Kidney (tissue), 14 donors: ENCODE results near the gene CISD1. TPM values are rescaled to one million over a fixed set of nuclear protein-coding genes. Genes with fewer than 3 reads are reported as not detected.

Experiments
- DNase-seq, 5 donors: peaks; one replicate each; pipeline ENCODE4 v3.0.0-alpha.2; 2013 to 2020
- FAIRE-seq: peaks from 2 replicates; lab custom pipeline; 2012; peaks lifted over from hg19 to GRCh38; lab: Jason Lieb, UNC
- H3K27ac ChIP-seq, 2 donors: one replicate each; pipeline ENCODE4 v1.7.0; 2013; ENCODE audit warnings: low read depth in 2 of 2, low read length in 2 of 2, inconsistent platforms in 1 of 2
- H3K27me3 ChIP-seq: one replicate; pipeline ENCODE4 v1.7.1; 2013; ENCODE audit warnings: low read length, inconsistent platforms; ENCODE audit not compliant: control insufficient read depth, insufficient read depth
- H3K36me3 ChIP-seq, 3 donors: one replicate each; pipeline versions ENCODE4 v1.7.0 to v1.7.1; 2013; ENCODE audit warnings: low read length in 3 of 3, control low read depth in 1 of 3, inconsistent platforms in 1 of 3; ENCODE audit not compliant: insufficient read depth in 3 of 3, control insufficient read depth in 2 of 3
- H3K4me1 ChIP-seq, 3 donors: one replicate each; pipeline versions ENCODE4 v1.7.0 to v1.7.1; 2013; ENCODE audit warnings: low read length in 3 of 3, inconsistent platforms in 1 of 3, low read depth in 1 of 3; ENCODE audit not compliant: control insufficient read depth in 2 of 3, insufficient read depth in 2 of 3
- H3K4me3 ChIP-seq, 3 donors: one replicate each; pipeline versions ENCODE4 v1.7.0 to v1.8.1; 2013; ENCODE audit warnings: low read length in 3 of 3, control low read depth in 1 of 3, inconsistent platforms in 1 of 3
- H3K9ac ChIP-seq, 3 donors: one replicate each; pipeline versions ENCODE4 v1.7.0 to v1.7.1; 2013; ENCODE audit warnings: low read length in 3 of 3, control low read depth in 1 of 3, inconsistent platforms in 1 of 3
- H3K9me3 ChIP-seq, 3 donors: one replicate each; pipeline versions ENCODE4 v1.7.0 to v1.7.1; 2013; ENCODE audit warnings: low read length in 3 of 3, control low read depth in 1 of 3, inconsistent platforms in 1 of 3; ENCODE audit not compliant: control insufficient read depth in 2 of 3, insufficient read depth in 1 of 3
- intact Hi-C: fragments of 100-400 bp; cut with DNase I; formaldehyde crosslinking; loops from one replicate; pipeline ENCODE4 v1.11.1; 2022
- polyA plus RNA-seq: library from polyadenylated mRNA; stranded (reverse); fragments of 350-450 nt; fragmentation: Illumina TruSeq; extraction: RNeasy Lipid Tissue Mini Kit (QIAGEN cat#74804); gene quantifications from one replicate; pipeline ENCODE4 v1.2.3, GENCODE V29; 2014; ENCODE audit warnings: low read depth, low replicate concordance; ENCODE audit not compliant: insufficient read depth
- total RNA-seq: library from RNA; stranded (reverse); fragmentation: NEBNext Ultra II Directional; extraction: Animal tissue kit (Norgen Biotek cat#: 25700); gene quantifications from one replicate; pipeline ENCODE4 v1.2.1, GENCODE V29; 2021
- TF ChIP-seq, protein P1 (sequence below): IDR thresholded peaks from 3 replicates; pipeline ENCODE4 v1.5.1; 2012; ENCODE audit warnings: mild to moderate bottlenecking, moderate library complexity, borderline replicate concordance; ENCODE audit not compliant: insufficient read depth; ENCODE audit errors: extremely low read depth
- donor health status: control.
- donor health status: control.
- donor health status: control.
- donor health status: control.
- donor health status: control.
- donor health status: DM: yes; HTN: yes; CAD: no.
- donor health status: Normal renal cell carcinoma (clear cell type).

CISD1 gene
- total and polyA plus RNA-seq, 2 donors from 2014 or later: 38.0 to 216 TPM

DNA sequence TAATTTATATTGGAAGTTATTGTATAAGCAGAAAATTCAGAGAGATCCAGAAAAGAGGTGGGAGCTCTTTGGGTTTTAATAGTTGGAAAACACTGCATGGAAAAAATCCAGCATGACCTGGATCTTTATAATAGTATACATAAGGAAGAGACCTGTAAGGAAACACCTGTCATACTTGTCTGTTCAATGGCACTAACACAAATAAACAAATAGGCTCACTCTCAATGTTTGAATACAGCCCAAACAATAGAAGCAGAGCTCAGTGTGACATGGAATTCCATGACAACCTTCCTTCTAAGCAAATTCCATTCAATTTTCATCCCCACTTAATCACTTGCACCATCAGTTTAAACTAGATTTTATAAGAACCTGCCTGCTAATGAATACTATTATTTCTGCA is 31.7 kb downstream of the CISD1 start:
- Histone ChIP-seq H3K4me3 (no peak overlapping the region), H3K36me3 (no peaks in the 10 kb centered on the region), H3K4me1 (no peaks in the 10 kb centered on the region), H3K27me3 (no peaks in the 10 kb centered on the region), H3K27ac (no peak overlapping the region), H3K9me3 (no peaks in the 10 kb centered on the region), H3K9ac (no peak overlapping the region)
- DNase-seq: no peak
- TF ChIP-seq, protein P1, sequence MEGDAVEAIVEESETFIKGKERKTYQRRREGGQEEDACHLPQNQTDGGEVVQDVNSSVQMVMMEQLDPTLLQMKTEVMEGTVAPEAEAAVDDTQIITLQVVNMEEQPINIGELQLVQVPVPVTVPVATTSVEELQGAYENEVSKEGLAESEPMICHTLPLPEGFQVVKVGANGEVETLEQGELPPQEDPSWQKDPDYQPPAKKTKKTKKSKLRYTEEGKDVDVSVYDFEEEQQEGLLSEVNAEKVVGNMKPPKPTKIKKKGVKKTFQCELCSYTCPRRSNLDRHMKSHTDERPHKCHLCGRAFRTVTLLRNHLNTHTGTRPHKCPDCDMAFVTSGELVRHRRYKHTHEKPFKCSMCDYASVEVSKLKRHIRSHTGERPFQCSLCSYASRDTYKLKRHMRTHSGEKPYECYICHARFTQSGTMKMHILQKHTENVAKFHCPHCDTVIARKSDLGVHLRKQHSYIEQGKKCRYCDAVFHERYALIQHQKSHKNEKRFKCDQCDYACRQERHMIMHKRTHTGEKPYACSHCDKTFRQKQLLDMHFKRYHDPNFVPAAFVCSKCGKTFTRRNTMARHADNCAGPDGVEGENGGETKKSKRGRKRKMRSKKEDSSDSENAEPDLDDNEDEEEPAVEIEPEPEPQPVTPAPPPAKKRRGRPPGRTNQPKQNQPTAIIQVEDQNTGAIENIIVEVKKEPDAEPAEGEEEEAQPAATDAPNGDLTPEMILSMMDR: no peak
- no peak for FAIRE-seq
- intact Hi-C loops: no loop called here

DNA sequence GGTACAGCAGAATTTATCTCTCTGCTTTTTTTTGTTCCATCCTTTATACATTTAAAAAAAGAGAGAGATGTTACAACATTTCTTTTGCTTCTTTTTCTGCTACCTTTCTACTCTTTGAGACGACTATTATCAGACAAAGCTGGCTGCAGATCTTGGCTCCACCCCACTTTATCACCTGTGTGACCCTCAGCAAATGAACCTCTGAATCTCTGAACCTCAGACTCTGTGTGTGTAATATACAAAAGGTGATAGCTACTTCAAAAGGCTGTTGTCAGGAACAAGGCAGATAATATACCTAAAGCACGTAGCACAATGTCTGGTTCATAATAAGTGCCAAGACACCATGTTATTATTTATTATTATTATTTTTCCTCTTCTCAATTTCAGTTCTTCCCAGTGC is 33.3 kb downstream of the CISD1 start:
- Histone ChIP-seq H3K9ac (no peak overlapping the region), H3K27me3 (no peaks in the 10 kb centered on the region), H3K27ac (no peak overlapping the region), H3K36me3 (no peaks in the 10 kb centered on the region), H3K4me1 (no peaks in the 10 kb centered on the region), H3K9me3 (no peaks in the 10 kb centered on the region), H3K4me3 (no peak overlapping the region)
- TF ChIP-seq, protein P1: no peak
- no peak for DNase-seq
- no peak for FAIRE-seq
- intact Hi-C loops: no loop called here

DNA sequence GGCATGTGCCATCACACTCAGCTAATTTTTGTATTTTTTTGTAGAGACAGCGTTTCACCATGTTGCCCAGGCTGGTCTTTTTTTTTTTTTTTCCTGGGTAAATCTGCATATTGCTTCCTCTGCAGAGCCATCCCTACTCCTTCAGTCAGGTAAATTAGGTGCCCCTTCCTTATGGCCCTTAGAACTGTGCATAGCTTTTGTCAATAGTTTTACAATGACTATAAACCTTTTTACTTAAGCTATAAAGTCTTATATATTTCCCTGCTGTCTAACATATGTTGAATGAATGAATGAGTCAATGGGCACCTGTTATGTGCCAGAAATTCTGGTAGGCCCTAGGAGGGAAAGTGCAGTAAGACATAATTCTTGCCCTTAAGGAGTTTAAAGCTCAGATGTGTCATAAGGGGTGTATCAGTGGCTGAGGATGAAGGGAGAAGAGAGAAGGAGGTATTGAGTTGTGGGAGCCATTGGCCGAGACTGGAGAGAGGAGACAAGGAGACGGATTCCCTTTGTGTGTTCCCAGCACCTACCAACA is 35.2 kb downstream of the CISD1 start:
- no peaks in the 10 kb centered on the region for H3K4me1 ChIP-seq
- H3K9ac ChIP-seq: no peak overlapping the region
- no peak overlapping the region for H3K4me3 ChIP-seq
- no peak for DNase-seq
- no peaks in the 10 kb centered on the region for H3K9me3 ChIP-seq
- no peak overlapping the region for H3K27ac ChIP-seq
- no peaks in the 10 kb centered on the region for H3K27me3 ChIP-seq
- no peak for FAIRE-seq
- H3K36me3 ChIP-seq: no peaks in the 10 kb centered on the region
- intact Hi-C loops: no loop called here
- TF ChIP-seq, protein P1: no peak

DNA sequence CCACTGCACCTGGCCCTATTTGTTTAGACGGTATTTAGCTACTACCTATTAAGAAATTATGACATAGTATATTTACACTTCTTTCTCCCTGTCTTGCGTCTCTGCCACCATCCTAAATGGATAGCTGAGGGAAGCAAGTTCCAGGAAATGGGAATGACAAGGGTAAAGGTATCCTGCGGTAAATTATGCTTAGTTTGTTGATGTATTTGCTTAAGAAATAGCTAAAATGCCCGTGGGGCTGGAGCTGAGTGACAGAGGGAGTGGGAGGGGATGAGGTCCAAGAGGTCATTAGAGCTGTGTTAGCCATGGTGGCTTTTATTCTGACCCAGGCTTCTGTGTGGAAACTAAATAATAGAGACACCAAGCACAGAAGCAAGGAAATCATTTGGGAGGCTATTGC is 36.9 kb downstream of the CISD1 start:
- intact Hi-C loops: no loop called here
- H3K27me3 ChIP-seq: no peaks in the 10 kb centered on the region
- TF ChIP-seq, protein P1: no peak
- H3K9ac ChIP-seq: no peak overlapping the region
- no peaks in the 10 kb centered on the region for H3K4me1 ChIP-seq
- no peak overlapping the region for H3K4me3 ChIP-seq
- no peak for FAIRE-seq
- no peak overlapping the region for H3K27ac ChIP-seq
- no peaks in the 10 kb centered on the region for H3K36me3 ChIP-seq
- no peak for DNase-seq
- H3K9me3 ChIP-seq: no peaks in the 10 kb centered on the region
